ENCODE data around the gene C1orf21. TPM values are rescaled to one million over a fixed set of nuclear protein-coding genes. Genes with fewer than 3 reads are reported as not detected.

C1orf21 gene
- polyA plus RNA-seq, 1 of the 3 experiments (the other 2 are of a cell fraction): 4.8 TPM

GRCh38 chr1:184646824-184647223 lies 260.0 kb downstream of the C1orf21 start:
- H4K20me1 ChIP-seq (ENCODE audit: insufficient read depth): no peaks in the 10 kb centered on the region
- no peak for DNase-seq
- H3F3A ChIP-seq (replicated peaks; ENCODE audit: insufficient read depth): peaks cover 8% of the 10 kb centered on the region
- H3K4me2 ChIP-seq: no peak overlapping the region
- H3K9ac ChIP-seq: no peak overlapping the region
- no peaks in the 10 kb centered on the region for H3K9me2 ChIP-seq
- H3K4me3 ChIP-seq (ENCODE audit: low read depth in 2 of 2, low read length in 1 of 2): no peak overlapping the region
- H3K79me2 ChIP-seq (ENCODE audit: insufficient read depth): no peaks in the 10 kb centered on the region
- peaks cover 0 to 8% of the 10 kb centered on the region in 2 experiments; a peak in 2 of 4 replicates for H3K4me1 ChIP-seq (ENCODE audit: control insufficient read depth in 1 of 2, insufficient read depth in 2 of 2, low read depth in 1 of 2, low read length in 1 of 2)
- H3K36me3 ChIP-seq (replicated peaks in 1 of 2; ENCODE audit: control insufficient read depth in 1 of 2, insufficient read depth in 2 of 2, low read length in 1 of 2): no peaks in the 10 kb centered on the region
- H2AFZ ChIP-seq (ENCODE audit: low read depth): no peak overlapping the region
- TF ChIP-seq GATA2 (CRISPR knock-in tag; IDR thresholded peaks at IDR 0.05) (no peak), FOXJ3 (CRISPR knock-in tag; IDR thresholded peaks at IDR 0.05) (no peak), SMC3 (IDR thresholded peaks at IDR 0.05; ENCODE audit: low read depth, low read length) (no peak), SIN3A (IDR thresholded peaks at IDR 0.05; ENCODE audit: borderline replicate concordance, low read depth, low read length) (no peak), TCF12 (IDR thresholded peaks at IDR 0.05) (no peak), TEAD4 (IDR thresholded peaks at IDR 0.05; ENCODE audit: borderline replicate concordance, insufficient read depth) (no peak), USF1 (IDR thresholded peaks at IDR 0.05; ENCODE audit: borderline replicate concordance, low read depth) (no peak), YY1 (IDR thresholded peaks at IDR 0.05; ENCODE audit: low read depth) (no peak), FOXM1 (IDR thresholded peaks at IDR 0.05; ENCODE audit: low read depth) (no peak), ZBTB33 (IDR thresholded peaks at IDR 0.05; ENCODE audit: borderline replicate concordance, low read depth) (no peak), CHD2 (IDR thresholded peaks at IDR 0.05; ENCODE audit: low read length, partially characterized antibody) (no peak), NFIC (IDR thresholded peaks at IDR 0.05; ENCODE audit: borderline replicate concordance) (no peak)
- TF ChIP-seq, protein P1, sequence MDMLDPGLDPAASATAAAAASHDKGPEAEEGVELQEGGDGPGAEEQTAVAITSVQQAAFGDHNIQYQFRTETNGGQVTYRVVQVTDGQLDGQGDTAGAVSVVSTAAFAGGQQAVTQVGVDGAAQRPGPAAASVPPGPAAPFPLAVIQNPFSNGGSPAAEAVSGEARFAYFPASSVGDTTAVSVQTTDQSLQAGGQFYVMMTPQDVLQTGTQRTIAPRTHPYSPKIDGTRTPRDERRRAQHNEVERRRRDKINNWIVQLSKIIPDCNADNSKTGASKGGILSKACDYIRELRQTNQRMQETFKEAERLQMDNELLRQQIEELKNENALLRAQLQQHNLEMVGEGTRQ (IDR thresholded peaks at IDR 0.05; ENCODE audit: borderline replicate concordance, low read depth, low read length): no peak
- TF ChIP-seq, protein P2, sequence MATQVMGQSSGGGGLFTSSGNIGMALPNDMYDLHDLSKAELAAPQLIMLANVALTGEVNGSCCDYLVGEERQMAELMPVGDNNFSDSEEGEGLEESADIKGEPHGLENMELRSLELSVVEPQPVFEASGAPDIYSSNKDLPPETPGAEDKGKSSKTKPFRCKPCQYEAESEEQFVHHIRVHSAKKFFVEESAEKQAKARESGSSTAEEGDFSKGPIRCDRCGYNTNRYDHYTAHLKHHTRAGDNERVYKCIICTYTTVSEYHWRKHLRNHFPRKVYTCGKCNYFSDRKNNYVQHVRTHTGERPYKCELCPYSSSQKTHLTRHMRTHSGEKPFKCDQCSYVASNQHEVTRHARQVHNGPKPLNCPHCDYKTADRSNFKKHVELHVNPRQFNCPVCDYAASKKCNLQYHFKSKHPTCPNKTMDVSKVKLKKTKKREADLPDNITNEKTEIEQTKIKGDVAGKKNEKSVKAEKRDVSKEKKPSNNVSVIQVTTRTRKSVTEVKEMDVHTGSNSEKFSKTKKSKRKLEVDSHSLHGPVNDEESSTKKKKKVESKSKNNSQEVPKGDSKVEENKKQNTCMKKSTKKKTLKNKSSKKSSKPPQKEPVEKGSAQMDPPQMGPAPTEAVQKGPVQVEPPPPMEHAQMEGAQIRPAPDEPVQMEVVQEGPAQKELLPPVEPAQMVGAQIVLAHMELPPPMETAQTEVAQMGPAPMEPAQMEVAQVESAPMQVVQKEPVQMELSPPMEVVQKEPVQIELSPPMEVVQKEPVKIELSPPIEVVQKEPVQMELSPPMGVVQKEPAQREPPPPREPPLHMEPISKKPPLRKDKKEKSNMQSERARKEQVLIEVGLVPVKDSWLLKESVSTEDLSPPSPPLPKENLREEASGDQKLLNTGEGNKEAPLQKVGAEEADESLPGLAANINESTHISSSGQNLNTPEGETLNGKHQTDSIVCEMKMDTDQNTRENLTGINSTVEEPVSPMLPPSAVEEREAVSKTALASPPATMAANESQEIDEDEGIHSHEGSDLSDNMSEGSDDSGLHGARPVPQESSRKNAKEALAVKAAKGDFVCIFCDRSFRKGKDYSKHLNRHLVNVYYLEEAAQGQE (IDR thresholded peaks at IDR 0.05; ENCODE audit: low read depth, low read length): no peak
- POLR2A ChIA-PET: no interaction called here
- 86% methylated on average over 1 of the region's 3 CpGs for WGBS (ENCODE audit: low lambda C conversion rate)
- H3K27me3 ChIP-seq (ENCODE audit: insufficient read depth): no peaks in the 10 kb centered on the region
- no peaks in the 10 kb centered on the region for H3K9me3 ChIP-seq
- H3K27ac ChIP-seq (ENCODE audit: low read depth in 2 of 2, low read length in 1 of 2): no peak overlapping the region
- CTCF ChIA-PET: no interaction called here

Measured in SK-N-SH (cell line).